Nephron (organoid): ENCODE results near the gene MORN5.

Experiments
- H3K27ac Mint-ChIP-seq, 3 experiments: 2 replicates each; pipeline ENCODE4 v1.8.0; 2020; ENCODE audit warnings: mixed read lengths in 3 of 3, mild to moderate bottlenecking in 2 of 3, moderate library complexity in 1 of 3
- H3K27me3 Mint-ChIP-seq: 2 replicates; pipeline ENCODE4 v1.8.0; 2021; ENCODE audit warnings: low read depth, mild to moderate bottlenecking, moderate library complexity, mixed read lengths
- H3K36me3 Mint-ChIP-seq: 2 replicates; pipeline ENCODE4 v1.8.0; 2020; ENCODE audit warnings: low read depth, mixed read lengths
- H3K4me1 Mint-ChIP-seq: 2 replicates; pipeline ENCODE4 v1.8.0; 2020; ENCODE audit warnings: mixed read lengths
- H3K4me3 Mint-ChIP-seq, 3 experiments: 2 replicates each; pipeline ENCODE4 v1.8.0; 2020; ENCODE audit warnings: mild to moderate bottlenecking in 3 of 3, mixed read lengths in 3 of 3, moderate library complexity in 2 of 3
- H3K9me3 Mint-ChIP-seq: 2 replicates; pipeline ENCODE4 v1.8.0; 2020; ENCODE audit warnings: mixed read lengths
- TF ChIP-seq, protein P1 (sequence below), 3 experiments: fragments of 200-600 bp; sonication (generic); IDR thresholded peaks; one replicate each; pipeline ENCODE4 v1.5.0; 2021; ENCODE audit warnings: antibody characterized with exemption in 3 of 3; ENCODE audit not compliant: unreplicated experiment in 3 of 3

The MORN5 gene

DNA sequence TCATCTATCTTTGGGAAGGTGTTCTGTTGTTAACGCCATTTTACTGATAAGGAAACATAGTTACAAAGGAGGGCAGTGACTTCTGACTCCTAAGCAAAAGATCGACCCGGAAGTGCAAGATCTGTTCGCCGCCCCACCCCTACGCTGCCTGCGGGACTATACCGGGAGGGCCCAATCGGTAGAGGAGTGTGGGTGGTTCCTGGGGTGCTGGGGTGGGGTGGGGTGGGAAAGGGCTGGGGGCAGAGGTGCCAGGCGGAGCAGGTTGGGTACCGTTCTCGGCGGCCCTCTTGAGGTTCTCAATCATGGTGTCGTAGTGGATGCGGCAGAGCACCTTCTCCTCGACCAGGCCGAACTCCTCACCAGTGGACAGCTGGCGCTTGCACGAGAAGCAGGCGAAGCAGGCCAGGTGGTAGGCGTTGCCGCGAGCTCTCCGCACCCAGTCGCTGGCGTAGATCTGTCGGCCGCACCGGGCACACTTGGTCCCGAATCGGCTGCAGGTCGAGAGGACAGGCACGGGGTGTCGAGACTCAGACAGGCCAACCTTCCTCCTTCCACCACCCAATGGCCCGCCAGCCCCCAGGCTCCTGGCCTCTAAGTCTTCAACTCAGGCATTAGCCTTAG lies 57.2 kb downstream of the MORN5 start:
- peaks cover 4% of the 10 kb centered on the region for H3K9me3 Mint-ChIP-seq
- H3K4me3 Mint-ChIP-seq: peak overlapping the region in 1 of 3 experiments; percentile 25
- no peaks in the 10 kb centered on the region for H3K36me3 Mint-ChIP-seq
- H3K27ac Mint-ChIP-seq: no peak overlapping the region
- H3K27me3 Mint-ChIP-seq: peaks cover 100% of the 10 kb centered on the region
- TF ChIP-seq, protein P1, sequence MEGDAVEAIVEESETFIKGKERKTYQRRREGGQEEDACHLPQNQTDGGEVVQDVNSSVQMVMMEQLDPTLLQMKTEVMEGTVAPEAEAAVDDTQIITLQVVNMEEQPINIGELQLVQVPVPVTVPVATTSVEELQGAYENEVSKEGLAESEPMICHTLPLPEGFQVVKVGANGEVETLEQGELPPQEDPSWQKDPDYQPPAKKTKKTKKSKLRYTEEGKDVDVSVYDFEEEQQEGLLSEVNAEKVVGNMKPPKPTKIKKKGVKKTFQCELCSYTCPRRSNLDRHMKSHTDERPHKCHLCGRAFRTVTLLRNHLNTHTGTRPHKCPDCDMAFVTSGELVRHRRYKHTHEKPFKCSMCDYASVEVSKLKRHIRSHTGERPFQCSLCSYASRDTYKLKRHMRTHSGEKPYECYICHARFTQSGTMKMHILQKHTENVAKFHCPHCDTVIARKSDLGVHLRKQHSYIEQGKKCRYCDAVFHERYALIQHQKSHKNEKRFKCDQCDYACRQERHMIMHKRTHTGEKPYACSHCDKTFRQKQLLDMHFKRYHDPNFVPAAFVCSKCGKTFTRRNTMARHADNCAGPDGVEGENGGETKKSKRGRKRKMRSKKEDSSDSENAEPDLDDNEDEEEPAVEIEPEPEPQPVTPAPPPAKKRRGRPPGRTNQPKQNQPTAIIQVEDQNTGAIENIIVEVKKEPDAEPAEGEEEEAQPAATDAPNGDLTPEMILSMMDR (IDR thresholded peaks at IDR 0.05; ENCODE audit: unreplicated experiment in 3 of 3): no peak
- H3K4me1 Mint-ChIP-seq: peaks cover 43% of the 10 kb centered on the region

DNA sequence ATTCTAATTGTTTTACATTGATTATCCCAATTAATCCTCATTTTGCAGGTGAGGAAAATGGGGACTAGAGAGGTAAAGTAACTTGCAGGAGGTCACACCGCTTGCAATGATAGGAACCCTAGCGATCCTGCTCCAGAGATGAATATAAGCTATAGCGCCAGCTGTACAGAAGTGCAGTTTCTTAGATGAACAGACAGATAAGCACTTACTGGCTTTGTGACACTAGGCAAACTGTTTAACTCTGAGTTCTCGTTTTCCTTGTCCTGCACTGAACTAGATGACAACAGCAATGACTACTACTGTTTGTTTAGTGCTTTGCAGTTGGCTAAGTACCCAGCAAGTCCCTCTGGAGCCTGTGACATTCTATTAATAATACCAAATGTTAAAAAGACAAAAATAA lies 57.9 kb downstream of the MORN5 start:
- peaks cover 46% of the 10 kb centered on the region for H3K4me1 Mint-ChIP-seq
- H3K27ac Mint-ChIP-seq: no peak overlapping the region
- H3K36me3 Mint-ChIP-seq: no peaks in the 10 kb centered on the region
- H3K4me3 Mint-ChIP-seq: peak overlapping the region in 2 of 3 experiments; percentile 28 to 49
- TF ChIP-seq, protein P1 (IDR thresholded peaks at IDR 0.05; ENCODE audit: unreplicated experiment in 3 of 3): no peak
- peaks cover 100% of the 10 kb centered on the region for H3K27me3 Mint-ChIP-seq
- peaks cover 4% of the 10 kb centered on the region for H3K9me3 Mint-ChIP-seq

DNA sequence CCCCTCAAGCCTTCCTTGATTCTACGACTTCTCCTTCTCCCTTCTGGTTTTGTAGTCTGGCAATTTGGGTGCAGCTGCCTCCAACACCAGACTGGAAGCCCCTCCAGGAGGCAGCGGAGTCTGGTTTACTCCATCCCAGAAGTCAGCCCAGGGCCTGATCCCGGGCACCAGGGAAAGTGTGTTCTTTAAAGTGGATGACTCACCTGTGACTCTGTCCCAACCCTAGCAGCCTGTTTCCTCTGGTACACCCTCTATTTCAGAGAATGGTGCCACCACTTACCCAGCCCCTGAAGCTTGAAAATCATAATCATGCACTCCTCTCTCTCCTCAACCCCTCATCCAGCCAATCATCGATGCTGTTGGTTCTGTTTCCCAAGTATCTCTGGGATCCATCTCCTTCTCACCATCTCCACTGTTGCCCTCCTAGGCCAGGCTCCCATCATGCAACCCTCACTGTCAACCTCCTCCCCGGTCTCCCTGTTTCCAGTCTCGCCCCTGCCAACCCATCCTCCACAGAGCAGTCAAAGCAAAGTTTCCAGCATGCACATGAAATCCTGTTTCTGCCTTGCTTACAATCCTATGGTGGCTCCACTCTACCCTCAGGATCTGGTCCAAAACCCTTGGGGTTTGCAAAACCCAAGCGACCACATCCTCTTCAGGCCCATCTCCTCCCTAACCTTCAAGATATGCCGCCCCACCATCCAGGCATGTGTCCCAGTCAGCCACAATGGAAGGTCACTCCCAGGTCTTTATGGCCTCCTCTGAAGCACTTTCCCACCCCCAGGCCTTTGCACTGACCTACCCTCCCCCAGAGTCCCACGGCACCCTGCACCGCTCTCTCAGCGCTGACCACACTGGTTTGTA lies 58.6 kb downstream of the MORN5 start:
- H3K36me3 Mint-ChIP-seq: no peaks in the 10 kb centered on the region
- TF ChIP-seq, protein P1 (IDR thresholded peaks at IDR 0.05; ENCODE audit: unreplicated experiment in 3 of 3): no peak
- H3K27me3 Mint-ChIP-seq: peaks cover 100% of the 10 kb centered on the region
- peaks cover 52% of the 10 kb centered on the region for H3K4me1 Mint-ChIP-seq
- H3K9me3 Mint-ChIP-seq: peaks cover 4% of the 10 kb centered on the region
- no peak overlapping the region for H3K27ac Mint-ChIP-seq
- H3K4me3 Mint-ChIP-seq: peak overlapping the region; percentile 19 to 71 (median 34)

DNA sequence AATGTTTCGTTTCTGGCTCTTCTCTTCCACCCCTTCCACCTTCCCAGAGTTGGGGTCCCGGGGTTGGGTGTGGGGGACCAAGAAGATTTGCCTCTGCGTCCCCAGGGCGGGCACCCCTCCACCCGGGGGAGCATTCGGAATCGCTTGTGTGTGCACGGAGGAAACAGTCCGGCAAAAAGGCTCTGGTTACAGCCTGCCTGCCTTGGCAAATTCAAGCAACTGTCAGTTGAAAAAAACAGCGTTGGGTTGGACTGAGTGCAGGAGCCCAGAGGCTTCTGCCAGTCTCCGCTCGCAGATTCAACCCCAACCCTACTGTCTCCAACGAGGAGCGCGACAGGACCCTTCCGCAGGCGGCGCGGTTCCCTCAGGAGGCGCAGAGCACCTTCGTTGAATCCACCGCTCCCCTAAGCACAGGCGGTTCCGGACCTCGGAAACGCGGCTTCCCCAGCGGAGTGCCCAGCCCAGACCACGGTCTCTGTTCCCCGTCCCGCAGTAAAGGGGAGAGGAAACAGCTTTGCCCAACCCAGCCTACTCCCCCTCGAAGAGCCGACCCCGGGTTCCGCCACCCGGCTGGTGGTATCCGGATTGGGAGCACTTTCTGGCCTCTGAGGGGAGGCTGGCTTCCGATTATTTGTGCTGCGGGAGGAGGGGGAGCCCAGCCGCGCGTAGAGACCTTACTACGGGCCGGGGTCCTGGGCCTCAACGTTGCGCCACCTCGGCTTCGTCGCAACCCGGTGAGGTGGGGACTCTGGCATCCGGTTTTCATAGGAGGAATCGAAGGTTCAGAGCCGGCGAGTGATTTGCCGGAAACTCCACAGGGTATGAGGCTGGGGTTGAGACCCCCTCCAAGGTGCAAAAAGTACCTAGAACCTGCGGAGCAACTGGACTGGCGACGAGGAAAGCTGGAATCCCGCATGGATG lies 59.5 kb downstream of the MORN5 start:
- TF ChIP-seq, protein P1 (IDR thresholded peaks at IDR 0.05; ENCODE audit: unreplicated experiment in 3 of 3): no peak
- peak overlapping the region; percentile 19 to 71 (median 34) for H3K4me3 Mint-ChIP-seq
- no peak overlapping the region for H3K27ac Mint-ChIP-seq
- H3K27me3 Mint-ChIP-seq: peaks cover 100% of the 10 kb centered on the region
- no peaks in the 10 kb centered on the region for H3K36me3 Mint-ChIP-seq
- H3K9me3 Mint-ChIP-seq: peaks cover 4% of the 10 kb centered on the region
- H3K4me1 Mint-ChIP-seq: peaks cover 56% of the 10 kb centered on the region

DNA sequence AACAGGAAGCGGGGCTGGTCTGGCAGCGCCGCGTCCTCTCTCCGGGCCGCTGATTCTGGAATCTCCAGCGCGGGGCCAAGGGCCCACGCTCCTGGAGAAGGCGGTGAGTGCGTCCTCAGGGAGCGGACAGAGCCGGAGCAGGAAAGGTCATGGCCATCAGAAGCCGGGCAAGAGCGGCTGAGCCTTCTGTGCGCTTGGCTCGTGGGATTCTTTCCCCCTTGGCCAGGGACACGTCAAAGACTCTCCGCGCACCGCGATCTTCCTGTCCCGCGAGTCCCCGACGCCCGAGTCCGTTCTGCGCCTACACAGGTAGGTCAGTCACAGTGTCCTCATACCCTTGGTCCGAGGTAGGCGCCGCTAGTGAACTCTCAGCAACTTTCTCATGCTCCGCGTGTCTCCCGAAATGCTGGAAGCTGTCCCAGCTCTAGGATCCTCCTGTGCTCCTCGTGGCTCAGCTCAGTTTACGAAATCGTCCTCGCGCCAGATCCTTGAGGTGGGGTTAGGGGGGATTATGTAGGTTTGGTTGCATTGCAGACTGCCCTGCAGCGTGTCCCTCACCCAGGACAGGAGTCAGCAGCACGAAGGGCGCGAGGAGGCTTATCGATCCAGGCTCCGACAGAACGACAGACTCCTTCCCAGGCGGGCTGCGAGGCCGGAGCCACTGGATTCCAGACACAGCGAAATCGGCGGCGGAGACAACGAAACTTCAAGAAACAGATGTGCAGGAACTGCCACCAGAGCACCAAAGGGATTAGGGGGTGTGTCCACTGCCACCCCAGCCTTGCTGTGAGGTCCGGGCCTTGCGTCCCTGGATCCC lies 60.4 kb downstream of the MORN5 start:
- peaks cover 100% of the 10 kb centered on the region for H3K27me3 Mint-ChIP-seq
- H3K27ac Mint-ChIP-seq: no peak overlapping the region
- TF ChIP-seq, protein P1 (IDR thresholded peaks at IDR 0.05; ENCODE audit: unreplicated experiment in 3 of 3): no peak
- peaks cover 50% of the 10 kb centered on the region for H3K4me1 Mint-ChIP-seq
- peaks cover 6% of the 10 kb centered on the region for H3K9me3 Mint-ChIP-seq
- H3K36me3 Mint-ChIP-seq: no peaks in the 10 kb centered on the region
- peak overlapping the region; percentile 71 to 76 (median 75) for H3K4me3 Mint-ChIP-seq
